Stimulated activated CD4-positive, alpha-beta T cell treated with anti-CD3 and anti-CD28 coated beads, TNF-alpha, amount 100 ng/mL, for 24 hours (primary cell): ENCODE measurements around the gene LRRC26.
"Not testable (repeated sequence)": the region's sequence is repeated elsewhere in the genome, so short reads cannot be mapped to it uniquely, and the experiment has no call there.

Source experiments
- DNase-seq, 3 experiments: peaks; one replicate each; pipeline ENCODE4 v3.0.0-alpha.2; 2020; ENCODE audit warnings: low read depth in 3 of 3

Gene LRRC26

DNA sequence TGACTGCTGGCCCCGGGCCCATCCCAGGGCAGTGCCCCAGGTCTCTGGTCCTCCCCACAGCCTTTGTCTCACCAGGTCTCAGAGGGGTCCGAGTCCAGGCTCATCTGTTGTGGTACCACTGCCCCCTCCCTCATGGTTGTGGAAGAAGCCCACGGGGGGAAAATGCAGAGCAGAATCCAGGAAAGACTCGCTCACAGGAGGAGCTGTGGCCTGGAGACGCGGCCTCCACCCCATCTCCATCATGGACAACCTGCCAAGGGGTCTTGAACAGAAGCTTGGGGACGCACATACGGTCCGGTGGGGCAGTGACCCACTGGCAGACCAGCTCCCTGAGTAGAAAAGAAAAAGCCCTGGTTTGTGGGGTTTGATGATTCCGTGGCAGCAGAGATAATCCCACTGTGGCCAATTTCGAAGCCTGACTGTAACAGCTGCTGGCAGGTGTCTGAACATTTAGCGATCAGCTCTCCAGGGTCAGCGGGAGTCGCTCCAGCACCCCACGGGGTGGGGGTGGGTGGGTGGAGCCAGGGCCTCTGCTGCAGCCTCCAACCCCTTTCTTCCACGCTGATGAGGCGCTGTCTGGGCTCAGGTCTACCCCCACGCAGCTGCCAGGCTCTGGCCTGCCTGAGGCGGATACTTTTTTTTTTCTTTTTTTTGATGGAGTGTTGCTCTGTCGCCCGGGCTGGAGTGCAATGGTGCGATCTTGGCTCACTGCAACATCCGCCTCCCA, 32.8 kb downstream of the LRRC26 start:
- no peak for DNase-seq

- DNase-seq, result no peak
Measured at GRCh38 chr9:137136261-137136880, 33.5 kb downstream of the LRRC26 start.

- not testable (repeated sequence) for DNase-seq
Measured at GRCh38 chr9:137135154-137135553, 34.7 kb downstream of the LRRC26 start.

DNA sequence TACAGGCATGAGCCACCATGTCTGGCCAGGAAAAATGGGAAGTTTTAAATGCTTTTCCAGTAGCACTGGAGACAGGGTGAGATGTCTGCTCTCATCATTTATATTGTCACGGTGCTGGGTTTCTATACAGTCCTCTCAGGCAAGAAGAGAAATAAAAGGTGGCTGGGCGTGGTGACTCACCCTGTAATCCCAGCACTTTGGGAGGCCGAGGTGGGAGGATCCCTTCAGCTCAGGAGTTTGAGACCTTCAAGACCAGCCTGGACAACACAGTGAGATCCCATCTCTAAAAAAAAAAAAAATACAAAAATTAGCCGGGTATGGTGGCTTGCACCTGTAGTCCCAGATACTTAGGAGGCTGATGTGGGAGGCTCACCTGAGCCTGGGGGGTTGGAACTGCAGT, 35.7 kb downstream of the LRRC26 start:
- no peak for DNase-seq

GRCh38 chr9:137130176-137130755, 39.6 kb downstream of the LRRC26 start:
- DNase-seq, result no peak

GRCh38 chr9:137129456-137130175, 40.2 kb downstream of the LRRC26 start:
- peak; percentile 78 to 90 (median 84) for DNase-seq

DNA sequence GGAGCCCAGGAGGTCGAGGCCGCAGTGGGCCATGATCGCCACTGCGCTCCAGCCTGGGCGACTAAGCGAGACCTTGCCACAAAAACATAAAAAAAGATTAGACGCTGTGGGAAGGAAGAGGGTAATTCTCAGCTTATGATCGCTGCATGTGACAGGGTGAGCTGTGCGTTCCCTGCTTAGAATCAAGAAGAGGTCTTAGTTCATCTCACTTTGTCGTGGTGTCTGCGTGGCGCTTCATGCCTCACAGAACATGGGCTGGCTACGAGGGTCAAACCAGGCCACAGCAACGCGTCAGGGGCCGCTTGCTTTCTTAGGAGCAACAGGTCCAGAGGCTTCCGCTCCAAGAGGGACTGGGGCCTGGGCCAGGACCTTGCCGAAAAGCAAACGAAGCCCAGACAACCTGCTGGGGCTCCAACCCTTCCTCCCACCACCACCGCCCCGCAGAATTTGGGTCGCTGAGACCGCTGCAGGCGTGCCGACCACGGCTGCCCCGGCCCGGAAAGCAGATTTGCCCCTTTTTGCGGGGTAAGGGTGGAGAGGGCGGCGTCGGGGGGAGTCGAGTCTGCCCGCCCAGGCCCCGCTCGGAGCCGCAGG, 40.9 kb downstream of the LRRC26 start:
- no peak for DNase-seq

GRCh38 chr9:137128158-137128861, 41.5 kb downstream of the LRRC26 start:
- peak in 1 of 3 experiments; percentile 45 for DNase-seq

DNA sequence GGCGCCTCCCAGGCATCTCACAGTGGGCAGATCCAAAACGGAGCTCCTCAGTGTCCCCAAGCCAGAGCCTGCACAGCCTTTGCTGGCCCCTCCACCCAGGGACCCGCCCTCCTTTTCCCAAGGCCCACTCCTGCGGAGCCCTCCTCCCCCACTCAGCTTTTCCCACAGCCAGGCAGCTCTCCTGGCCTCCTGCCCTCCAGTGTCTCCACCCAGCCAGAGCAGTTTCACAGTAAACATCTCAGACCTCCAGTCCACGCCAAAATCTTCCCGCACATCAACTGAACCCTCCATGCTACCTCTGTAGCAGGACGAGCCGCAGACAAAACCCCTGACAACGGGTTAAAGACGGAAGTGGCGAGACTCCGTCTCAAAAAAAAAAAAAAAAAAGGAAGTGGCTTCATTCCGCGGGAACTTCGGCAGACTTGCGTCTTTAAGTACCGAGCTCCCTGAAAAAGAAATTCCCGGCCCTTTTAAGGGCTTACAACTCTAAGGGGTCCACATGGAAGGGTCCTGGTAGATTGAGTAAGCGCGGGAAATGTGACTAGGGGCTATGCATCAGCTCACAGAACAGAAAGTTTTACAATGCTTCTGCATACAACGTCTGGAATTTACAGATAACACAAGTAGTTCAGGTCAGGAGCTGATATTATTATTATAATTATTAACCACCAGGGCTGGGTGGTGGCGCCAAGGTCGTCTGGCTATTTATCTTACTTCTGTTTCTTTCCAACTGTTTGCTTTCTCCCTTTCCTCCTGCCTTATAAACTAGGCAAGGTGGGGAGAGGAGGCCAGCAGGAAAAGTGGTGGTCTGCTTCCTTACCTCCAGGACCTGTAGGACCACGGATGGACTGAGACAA, 42.3 kb downstream of the LRRC26 start:
- DNase-seq, result no peak

GRCh38 chr9:137126786-137127185, 43.1 kb downstream of the LRRC26 start:
- DNase-seq, result no peak

- not testable (repeated sequence) for DNase-seq
Measured at GRCh38 chr9:137123952-137124462, 45.8 kb downstream of the LRRC26 start.

DNA sequence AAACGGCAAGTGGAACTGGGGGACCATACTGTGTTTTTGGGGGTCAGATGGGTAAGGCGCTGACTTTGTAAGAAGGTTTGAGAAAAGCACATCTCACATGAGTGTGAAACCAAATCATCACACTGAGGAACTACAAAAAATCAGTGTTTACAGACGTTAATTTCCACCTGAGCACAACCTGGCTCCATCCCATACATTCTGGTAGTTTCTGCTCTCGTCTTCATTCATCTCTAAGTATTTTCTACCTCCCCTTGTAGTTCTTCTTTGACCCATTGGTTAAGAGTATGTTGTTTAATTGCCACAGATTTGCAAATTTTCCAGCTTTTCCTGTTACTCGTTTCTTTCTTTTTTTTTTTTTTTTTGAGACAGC, 46.4 kb downstream of the LRRC26 start:
- no peak for DNase-seq

DNA sequence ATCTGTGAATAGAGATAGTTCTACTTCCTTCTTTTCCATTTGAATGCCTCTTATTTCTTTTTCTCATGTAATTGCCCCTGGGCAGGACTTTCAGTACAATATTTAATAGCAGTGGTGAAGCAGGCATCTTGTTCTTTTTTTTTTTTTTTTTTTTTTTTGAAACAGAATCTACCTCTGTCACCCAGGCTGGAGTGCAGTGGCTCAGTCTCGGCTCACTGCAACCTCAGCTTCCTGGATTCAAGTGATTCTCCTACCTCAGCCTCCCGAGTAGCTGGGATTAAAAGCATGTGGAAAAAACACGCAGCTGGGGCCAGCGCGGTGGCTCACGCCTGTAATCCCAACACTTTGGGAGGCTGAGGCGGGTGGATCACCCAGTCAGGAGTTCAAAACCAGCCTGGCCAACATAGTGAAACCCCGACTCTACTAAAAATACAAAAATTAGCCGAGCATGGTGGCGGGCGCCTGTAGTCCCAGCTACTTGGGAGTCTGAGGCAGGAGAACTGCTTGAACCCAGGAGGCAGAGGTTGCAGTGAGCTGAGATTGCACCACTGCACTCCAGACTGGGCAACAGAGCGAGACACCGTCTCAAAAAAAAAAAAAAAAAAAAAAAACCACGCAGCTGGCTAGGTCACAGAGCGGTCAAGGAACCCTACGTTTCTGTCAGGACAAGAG, 46.9 kb downstream of the LRRC26 start:
- DNase-seq, result not testable (repeated sequence)

DNA sequence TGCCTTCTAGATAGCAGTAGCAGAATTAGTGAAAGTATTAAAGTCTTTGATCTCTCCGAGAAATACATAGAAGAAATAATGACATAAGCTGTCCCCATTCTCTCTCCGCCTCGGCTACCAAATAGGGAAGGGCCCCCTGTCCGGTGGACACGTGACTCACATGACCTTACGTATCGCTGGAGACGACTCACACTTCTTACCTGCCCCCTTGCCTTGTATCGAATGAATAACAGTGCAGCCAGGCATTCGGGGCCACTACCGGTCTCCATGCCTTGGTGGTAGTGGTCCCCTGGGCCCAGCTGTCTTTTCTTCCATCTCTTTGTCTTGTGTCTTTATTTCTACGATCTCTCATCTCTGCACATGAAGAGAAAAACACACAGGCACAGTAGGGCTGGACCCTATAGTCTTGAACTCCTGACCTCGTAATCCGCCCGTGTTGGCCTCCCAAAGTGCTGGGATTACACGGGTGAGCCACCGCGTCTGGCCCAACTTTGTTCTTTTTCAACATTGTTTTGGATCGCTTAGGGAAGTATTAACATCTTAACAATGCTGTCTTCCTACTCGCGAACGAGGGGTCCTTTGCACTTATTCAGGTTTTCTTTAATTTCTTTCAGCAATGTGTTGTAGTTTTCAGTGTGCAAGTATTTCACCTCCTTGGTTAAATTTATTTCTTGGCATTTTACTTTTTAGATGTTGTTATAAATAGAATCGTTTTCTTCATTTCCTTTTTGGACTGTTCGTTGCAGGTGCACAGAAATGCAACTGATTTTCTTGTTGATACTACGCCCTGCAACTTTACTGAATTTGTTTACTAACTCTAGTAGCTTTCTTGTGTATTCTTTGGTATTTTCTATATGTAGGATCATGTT, 47.7 kb downstream of the LRRC26 start:
- not testable (repeated sequence) for DNase-seq
